Suprapubic skin (tissue), 4 donors: ENCODE results near the gene SCN1A.

Experiments used
- CTCF ChIP-seq, 2 donors: fragments of 200-600 bp in 1 of 2; fragments of 450-650 bp in 1 of 2; sonication (generic) in 1 of 2; IDR thresholded peaks; one replicate each; pipeline ENCODE4 v1.5.1; 2016 to 2019; ENCODE audit warnings: antibody characterized with exemption in 2 of 2, mild to moderate bottlenecking in 1 of 2, moderate library complexity in 1 of 2
- EP300 ChIP-seq: sonication (generic); formaldehyde crosslinking; IDR thresholded peaks from one replicate; pipeline ENCODE4 v1.6.1; 2017; ENCODE audit warnings: antibody characterized with exemption
- POLR2A ChIP-seq, 2 donors: fragments of 450-650 bp; IDR thresholded peaks; one replicate each; pipeline ENCODE4 v1.6.1; 2017; ENCODE audit warnings: antibody characterized with exemption in 2 of 2, mild to moderate bottlenecking in 2 of 2, moderate library complexity in 2 of 2
- POLR2AphosphoS5 ChIP-seq, 3 donors: sonication (generic); formaldehyde crosslinking; IDR thresholded peaks; one replicate each; pipeline ENCODE4 v1.6.1; 2017; ENCODE audit warnings: antibody characterized with exemption in 3 of 3

- TF ChIP-seq CTCF (IDR thresholded peaks at IDR 0.05) = no peak
- TF ChIP-seq EP300 = no peak
- TF ChIP-seq POLR2AphosphoS5 (IDR thresholded peaks at IDR 0.05) = no peak
- no peak for TF ChIP-seq POLR2A (IDR thresholded peaks at IDR 0.05)
Measured at GRCh38 chr2:166104773-166105172, 23.0 kb downstream of the SCN1A start.
